ENCODE measurements around the gene TOGARAM1. TPM values are rescaled to one million over a fixed set of nuclear protein-coding genes. Genes with fewer than 3 reads are reported as not detected.
"Not testable (repeated sequence)": the region's sequence is repeated elsewhere in the genome, so short reads cannot be mapped to it uniquely, and the experiment has no call there.

Gene TOGARAM1
- total and polyA plus RNA-seq, 5 donors, result 7.1 to 26.0 (median 18.7) TPM

DNA sequence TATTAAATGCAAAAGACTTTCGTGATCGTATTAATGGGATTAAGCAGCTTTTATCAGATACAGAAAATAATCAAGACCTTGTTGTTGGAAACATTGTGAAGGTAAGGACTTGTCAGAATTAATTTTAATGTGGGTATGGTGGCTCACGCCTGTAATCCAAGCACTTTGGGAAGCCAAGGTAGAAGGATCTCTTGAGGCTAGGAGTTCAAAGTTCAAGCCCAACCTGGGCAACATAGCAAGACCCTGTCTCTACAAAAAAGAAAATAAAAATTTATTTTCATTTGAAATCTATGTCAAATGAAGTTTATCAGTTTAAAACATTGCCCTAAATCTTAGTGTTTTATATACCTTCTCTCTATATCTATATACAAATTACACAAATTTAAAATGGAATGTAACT, 104.7 kb downstream of the TOGARAM1 start:
- ATAC-seq, result no peak
- H3K27ac ChIP-seq (ENCODE audit: low read length), result no peak overlapping the region
- WGBS, result 95% methylated on average over 3 of the region's 3 CpGs
- H3K4me1 ChIP-seq (ENCODE audit: control insufficient read depth, insufficient read depth, low read length), result no peaks in the 10 kb centered on the region
- H3K27me3 ChIP-seq (ENCODE audit: control insufficient read depth, insufficient read depth), result no peaks in the 10 kb centered on the region
- intact Hi-C loops (cut with DNase I), result no loop called here
- H3K9me3 ChIP-seq (ENCODE audit: control insufficient read depth, low read length), result no peaks in the 10 kb centered on the region
- no peak overlapping the region for H3K4me3 ChIP-seq (ENCODE audit: low read length)
- DNase-seq, result no peak

DNA sequence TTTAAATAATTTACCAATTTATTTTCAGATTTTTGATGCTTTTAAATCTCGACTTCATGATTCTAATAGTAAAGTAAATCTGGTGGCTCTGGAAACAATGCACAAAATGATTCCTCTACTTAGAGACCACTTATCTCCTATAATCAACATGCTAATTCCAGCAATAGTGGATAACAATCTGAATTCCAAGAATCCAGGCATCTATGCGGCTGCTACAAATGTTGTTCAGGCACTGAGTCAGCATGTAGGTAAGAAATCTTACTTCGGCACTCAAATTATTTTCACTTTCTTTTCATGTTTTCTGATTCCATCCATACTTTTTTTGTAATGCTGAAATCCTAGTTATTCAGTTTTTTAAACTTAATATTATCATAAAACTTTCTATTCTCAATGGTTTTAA, 106.4 kb downstream of the TOGARAM1 start:
- intact Hi-C loops (cut with DNase I), result no loop called here
- Histone ChIP-seq H3K4me3 (ENCODE audit: low read length) (no peak overlapping the region), H3K27me3 (ENCODE audit: control insufficient read depth, insufficient read depth) (no peaks in the 10 kb centered on the region), H3K9me3 (ENCODE audit: control insufficient read depth, low read length) (no peaks in the 10 kb centered on the region), H3K27ac (ENCODE audit: low read length) (no peak overlapping the region), H3K4me1 (ENCODE audit: control insufficient read depth, insufficient read depth, low read length) (no peaks in the 10 kb centered on the region)
- no peak for DNase-seq
- 92% methylated on average over 3 of the region's 3 CpGs for WGBS
- ATAC-seq, result no peak

DNA sequence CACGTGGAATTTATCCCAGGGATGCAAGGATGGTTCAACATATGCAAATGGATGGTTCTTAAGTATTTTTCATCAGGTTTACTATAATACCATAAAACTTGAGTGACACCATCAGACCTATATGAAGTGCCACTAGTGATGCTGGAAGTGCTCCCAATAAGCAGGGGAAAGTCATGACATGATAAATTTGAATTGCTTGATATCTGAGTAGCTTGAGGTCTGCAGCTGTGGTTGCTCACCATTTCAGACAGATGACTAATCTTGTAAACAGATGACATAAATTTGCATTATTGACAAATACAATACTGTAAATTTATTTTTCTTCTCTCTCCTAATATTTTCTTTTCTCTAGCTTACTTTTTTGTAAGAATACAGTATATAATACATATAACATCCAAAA, 108.2 kb downstream of the TOGARAM1 start:
- WGBS, result 96% methylated on average over 1 of the region's 1 CpG

DNA sequence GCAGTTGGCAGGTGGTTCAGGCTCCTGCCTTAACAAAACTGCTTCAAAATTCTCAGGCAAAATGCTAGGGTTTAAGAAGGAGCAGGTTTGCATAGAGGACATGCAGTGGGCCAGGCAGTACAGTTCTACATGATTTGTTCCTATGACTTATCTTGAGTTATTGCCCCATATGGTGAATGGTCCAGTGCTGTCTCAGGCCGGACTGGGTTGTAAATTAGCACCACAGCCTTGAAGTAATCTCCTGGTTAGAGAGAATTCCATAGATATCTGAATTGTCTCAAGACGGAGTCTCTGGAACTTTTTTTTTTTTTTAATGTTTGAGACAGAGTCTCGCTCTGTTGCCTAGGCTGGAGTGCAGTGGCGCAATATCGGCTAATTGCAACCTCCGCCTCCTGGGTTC, 110.1 kb downstream of the TOGARAM1 start:
- no peak overlapping the region for H3K27ac ChIP-seq (ENCODE audit: low read length)
- ATAC-seq, result no peak
- no peak for DNase-seq
- no peaks in the 10 kb centered on the region for H3K27me3 ChIP-seq (ENCODE audit: control insufficient read depth, insufficient read depth)
- no peak overlapping the region for H3K4me3 ChIP-seq (ENCODE audit: low read length)
- WGBS, result 94% methylated on average over 6 of the region's 6 CpGs
- no peaks in the 10 kb centered on the region for H3K4me1 ChIP-seq (ENCODE audit: control insufficient read depth, insufficient read depth, low read length)
- no peaks in the 10 kb centered on the region for H3K9me3 ChIP-seq (ENCODE audit: control insufficient read depth, low read length)
- intact Hi-C loops (cut with DNase I), result no loop called here

More for the DNA sequence above, 108.2 kb downstream of the TOGARAM1 start:
- Histone ChIP-seq H3K4me3 (ENCODE audit: low read length) (no peak overlapping the region), H3K27me3 (ENCODE audit: control insufficient read depth, insufficient read depth) (no peaks in the 10 kb centered on the region), H3K9me3 (ENCODE audit: control insufficient read depth, low read length) (no peaks in the 10 kb centered on the region), H3K4me1 (ENCODE audit: control insufficient read depth, insufficient read depth, low read length) (no peaks in the 10 kb centered on the region), H3K27ac (ENCODE audit: low read length) (no peak overlapping the region)
- intact Hi-C loops (cut with DNase I), result no loop called here
- DNase-seq (no peak), ATAC-seq (no peak)

DNA sequence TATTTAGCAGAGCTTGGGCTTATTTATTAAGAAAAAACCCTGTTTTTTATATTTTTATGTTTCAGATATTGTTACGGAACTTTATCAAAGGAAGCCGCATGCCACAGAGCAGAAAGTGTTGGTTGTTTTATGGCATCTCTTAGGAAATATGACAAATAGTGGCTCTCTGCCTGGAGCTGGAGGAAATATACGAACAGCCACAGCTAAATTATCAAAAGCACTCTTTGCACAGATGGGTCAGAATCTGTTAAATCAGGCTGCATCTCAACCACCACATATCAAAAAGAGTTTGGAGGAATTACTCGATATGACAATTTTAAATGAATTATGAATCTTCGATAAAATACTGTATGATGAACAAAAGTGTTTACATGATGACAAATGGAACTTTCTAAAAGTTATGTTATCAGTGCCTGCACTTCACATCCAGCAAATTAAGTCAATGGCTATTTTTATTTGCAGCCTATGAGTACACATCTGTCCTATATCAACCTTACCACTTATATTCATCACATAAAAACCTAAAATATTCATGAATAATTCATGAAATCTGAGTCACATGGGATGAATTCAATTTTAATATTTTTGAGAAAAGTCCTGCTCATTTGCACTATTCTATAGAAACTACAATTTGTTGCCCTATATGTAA, 111.4 kb downstream of the TOGARAM1 start:
- ATAC-seq (no peak), DNase-seq (no peak)
- no peak overlapping the region for H3K27ac ChIP-seq (ENCODE audit: low read length)
- no peaks in the 10 kb centered on the region for H3K27me3 ChIP-seq (ENCODE audit: control insufficient read depth, insufficient read depth)
- H3K4me1 ChIP-seq (ENCODE audit: control insufficient read depth, insufficient read depth, low read length), result no peaks in the 10 kb centered on the region
- H3K4me3 ChIP-seq (ENCODE audit: low read length), result no peak overlapping the region
- intact Hi-C loops (cut with DNase I), result no loop called here
- H3K9me3 ChIP-seq (ENCODE audit: control insufficient read depth, low read length), result no peaks in the 10 kb centered on the region
- 69% methylated on average over 5 of the region's 5 CpGs for WGBS

DNA sequence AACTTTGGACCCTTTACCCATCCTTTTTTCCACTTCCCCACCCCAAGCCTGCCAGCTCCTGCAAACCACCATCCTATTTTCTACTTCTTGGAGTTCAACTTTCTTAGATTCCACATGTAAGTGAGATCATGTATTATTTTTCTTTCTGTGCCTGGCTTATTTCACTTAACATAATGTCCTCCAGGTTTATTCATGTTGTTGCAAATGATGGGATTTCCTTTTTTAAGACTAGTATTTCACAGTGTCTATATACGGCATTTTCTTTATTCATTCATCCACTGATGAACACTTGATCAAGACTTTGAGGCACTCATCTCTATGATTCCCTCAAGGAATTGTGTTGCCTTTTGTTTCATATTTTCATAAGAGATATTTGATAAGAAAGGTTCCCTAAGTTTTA, 116.3 kb downstream of the TOGARAM1 start:
- intact Hi-C loops (cut with DNase I), result no loop called here
- no peaks in the 10 kb centered on the region for H3K9me3 ChIP-seq (ENCODE audit: control insufficient read depth, low read length)
- no peak overlapping the region for H3K4me3 ChIP-seq (ENCODE audit: low read length)
- ATAC-seq (no peak), DNase-seq (no peak)
- 89% methylated on average over 1 of the region's 1 CpG for WGBS
- no peaks in the 10 kb centered on the region for H3K4me1 ChIP-seq (ENCODE audit: control insufficient read depth, insufficient read depth, low read length)
- no peak overlapping the region for H3K27ac ChIP-seq (ENCODE audit: low read length)
- no peaks in the 10 kb centered on the region for H3K27me3 ChIP-seq (ENCODE audit: control insufficient read depth, insufficient read depth)

DNA sequence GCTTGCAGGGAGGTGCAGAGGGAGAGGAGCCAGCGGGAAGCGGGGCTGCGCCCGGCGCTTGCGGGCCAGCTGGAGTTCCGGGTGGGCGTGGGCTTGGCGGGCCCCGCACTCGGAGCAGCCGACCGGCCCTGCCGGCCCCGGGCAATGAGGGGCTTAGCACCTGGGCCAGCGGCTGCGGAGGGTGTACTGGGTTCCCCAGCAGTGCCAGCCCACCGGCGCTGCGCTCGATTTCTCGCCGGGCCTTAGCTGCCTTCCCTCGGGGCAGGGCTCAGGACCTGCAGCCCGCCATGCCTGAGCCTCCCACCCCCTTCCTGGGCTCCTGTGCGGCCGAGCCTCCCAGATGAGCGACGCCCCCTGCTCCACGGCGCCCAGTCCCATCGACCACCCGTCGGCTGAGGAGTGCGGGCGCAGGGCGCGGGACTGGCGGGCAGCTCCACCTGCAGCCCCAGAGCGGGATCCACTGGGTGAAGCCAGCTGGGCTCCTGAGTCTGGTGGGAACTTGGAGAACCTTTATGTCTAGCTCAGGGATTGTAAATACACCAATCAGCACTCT, 118.5 kb downstream of the TOGARAM1 start:
- H3K9me3 ChIP-seq (ENCODE audit: control insufficient read depth, low read length); H3K27me3 ChIP-seq (ENCODE audit: control insufficient read depth, insufficient read depth); ATAC-seq; H3K4me3 ChIP-seq (ENCODE audit: low read length); H3K27ac ChIP-seq (ENCODE audit: low read length); intact Hi-C loops (cut with DNase I); H3K4me1 ChIP-seq (ENCODE audit: control insufficient read depth, insufficient read depth, low read length): not testable (repeated sequence)
- 98% methylated on average over 40 of the region's 40 CpGs for WGBS
- peak in 1 of 3 donors; percentile 59 for DNase-seq

DNA sequence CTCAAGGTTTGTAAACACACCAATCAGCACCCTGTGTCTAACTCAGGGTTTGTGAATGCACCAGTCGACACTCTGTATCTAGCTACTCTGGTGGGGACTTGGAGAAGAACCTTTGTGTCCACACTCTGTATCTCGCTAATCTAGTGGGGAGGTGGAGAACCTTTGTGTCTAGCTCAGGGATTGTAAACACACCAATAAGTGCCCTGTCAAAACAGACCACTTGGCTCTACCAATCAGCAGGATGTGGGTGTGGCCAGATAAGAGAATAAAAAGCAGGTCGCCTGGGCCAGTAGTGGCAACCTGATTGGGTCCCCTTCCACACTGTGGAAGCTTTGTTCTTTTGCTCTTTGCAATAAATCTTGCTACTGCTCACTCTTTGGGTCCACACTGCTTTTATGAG, 119.1 kb downstream of the TOGARAM1 start:
- H3K4me3 ChIP-seq (ENCODE audit: low read length); H3K4me1 ChIP-seq (ENCODE audit: control insufficient read depth, insufficient read depth, low read length); H3K27ac ChIP-seq (ENCODE audit: low read length); H3K9me3 ChIP-seq (ENCODE audit: control insufficient read depth, low read length); DNase-seq; ATAC-seq; H3K27me3 ChIP-seq (ENCODE audit: control insufficient read depth, insufficient read depth); intact Hi-C loops (cut with DNase I): not testable (repeated sequence)
- 93% methylated on average over 3 of the region's 3 CpGs for WGBS

DNA sequence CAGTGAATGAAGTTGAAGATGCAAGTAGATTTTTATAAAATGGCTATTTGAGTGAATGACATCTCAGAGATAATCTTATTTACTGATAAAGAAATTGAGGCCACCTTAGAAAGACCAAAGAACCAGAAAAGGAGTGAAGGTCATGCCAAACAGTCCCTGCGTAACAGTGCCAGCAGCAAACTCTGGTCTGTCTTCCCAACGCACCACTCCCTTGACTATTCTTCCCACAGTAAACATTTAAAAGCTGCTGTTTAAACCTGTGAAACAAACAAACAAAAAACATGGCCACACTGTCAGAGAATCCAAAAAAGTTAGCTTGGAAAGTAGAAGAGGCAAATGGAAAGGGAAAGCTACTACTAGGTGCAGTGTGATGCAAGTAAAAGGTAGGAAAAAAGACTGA, 120.4 kb downstream of the TOGARAM1 start:
- intact Hi-C loops (cut with DNase I), result no loop called here
- ATAC-seq, result no peak
- WGBS, result 89% methylated on average over 2 of the region's 2 CpGs

DNA sequence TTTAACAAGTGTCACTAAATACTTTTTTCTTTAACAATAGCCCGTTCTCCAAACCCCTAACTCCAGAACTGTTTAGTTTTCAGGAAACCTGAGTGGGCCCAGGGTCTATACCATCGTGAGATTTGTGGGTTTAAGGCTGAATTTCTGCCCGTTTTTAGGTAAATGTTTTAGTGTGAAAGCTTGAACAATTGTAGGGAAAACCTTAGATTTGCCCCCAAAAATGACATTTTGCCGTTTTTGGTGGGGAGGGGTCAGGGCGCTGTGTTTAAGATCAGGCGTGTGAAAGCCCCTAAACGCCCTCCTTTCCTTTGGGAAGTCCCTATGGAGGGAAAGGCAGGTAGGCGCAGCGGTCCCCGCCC, 121.6 kb downstream of the TOGARAM1 start:
- DNase-seq (no peak), ATAC-seq (no peak)
- Histone ChIP-seq H3K9me3 (ENCODE audit: control insufficient read depth, low read length) (no peaks in the 10 kb centered on the region), H3K27ac (ENCODE audit: low read length) (no peak overlapping the region), H3K27me3 (ENCODE audit: control insufficient read depth, insufficient read depth) (no peaks in the 10 kb centered on the region), H3K4me3 (ENCODE audit: low read length) (peak overlapping the region; percentile 48), H3K4me1 (ENCODE audit: control insufficient read depth, insufficient read depth, low read length) (peaks cover 3% of the 10 kb centered on the region)
- intact Hi-C loops (cut with DNase I), result no loop called here
- WGBS, result 1% methylated on average over 10 of the region's 10 CpGs

More for the DNA sequence above, 120.4 kb downstream of the TOGARAM1 start:
- H3K4me1 ChIP-seq (ENCODE audit: control insufficient read depth, insufficient read depth, low read length), result peaks cover 3% of the 10 kb centered on the region
- no peak overlapping the region for H3K27ac ChIP-seq (ENCODE audit: low read length)
- DNase-seq, result no peak
- H3K4me3 ChIP-seq (ENCODE audit: low read length), result no peak overlapping the region
- no peaks in the 10 kb centered on the region for H3K27me3 ChIP-seq (ENCODE audit: control insufficient read depth, insufficient read depth)
- H3K9me3 ChIP-seq (ENCODE audit: control insufficient read depth, low read length), result no peaks in the 10 kb centered on the region

DNA sequence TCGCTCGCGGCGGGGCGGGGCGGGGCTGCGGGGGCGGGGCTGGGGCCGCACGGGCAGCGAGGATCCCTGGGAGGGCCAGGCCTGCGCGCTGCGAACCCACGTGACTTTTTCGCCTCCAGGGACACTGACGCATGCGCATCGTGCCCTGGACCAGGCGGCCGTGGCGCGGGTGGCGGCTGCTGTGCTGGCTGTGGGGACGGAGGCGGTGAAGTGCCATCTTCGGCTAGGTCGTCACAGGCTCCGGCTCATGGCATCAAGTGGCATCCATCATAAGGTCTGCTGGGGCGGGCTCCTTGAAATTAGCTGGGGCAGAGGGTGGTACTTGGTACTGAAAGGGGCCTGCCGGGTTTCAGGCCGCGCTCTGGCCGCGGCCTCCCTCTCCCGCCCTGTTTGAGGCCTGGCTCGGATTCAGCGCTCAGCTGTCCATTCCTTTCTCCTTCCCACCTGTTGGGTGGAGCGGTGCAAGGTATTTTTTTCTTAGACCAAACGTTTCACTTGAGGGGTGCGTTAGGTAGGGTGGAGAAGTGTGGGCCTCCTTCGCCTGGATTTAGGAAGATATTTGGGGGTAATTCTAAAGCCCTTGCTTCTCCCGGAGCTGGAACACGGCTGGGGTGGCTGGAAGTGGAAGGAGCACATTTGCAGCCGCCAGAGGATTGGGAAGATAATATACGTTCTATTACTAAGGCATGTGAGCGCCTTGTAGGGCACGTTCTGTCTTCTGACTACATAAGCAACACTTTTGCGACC, 122.2 kb downstream of the TOGARAM1 start, which contains the start of gene PRPF39:
Gene PRPF39 (plus strand): TSS at position 141 of the 747 bp plus-strand sequence. CDS start 11,124 bp downstream, outside the sequence.
- ATAC-seq (peak; percentile 99 to 100), DNase-seq (peak; percentile 95 to 98 (median 98))
- peak within 1 kb of the TSS; percentile 48 for H3K4me3 ChIP-seq (ENCODE audit: low read length)
- no peaks in the 10 kb centered on the region for H3K9me3 ChIP-seq (ENCODE audit: control insufficient read depth, low read length)
- peaks cover 3% of the 10 kb centered on the region for H3K4me1 ChIP-seq (ENCODE audit: control insufficient read depth, insufficient read depth, low read length)
- under 1% methylated on average over 49 of the region's 49 CpGs for WGBS
- H3K27me3 ChIP-seq (ENCODE audit: control insufficient read depth, insufficient read depth), result no peaks in the 10 kb centered on the region
- intact Hi-C loops (cut with DNase I), result no loop called here
- H3K27ac ChIP-seq (ENCODE audit: low read length), result peak within 1 kb of the TSS; percentile 40

Measured in right cardiac atrium (tissue), 5 donors.